ENCODE results near the gene TRMT2B. TPM values are rescaled to one million over a fixed set of nuclear protein-coding genes. Genes with fewer than 3 reads are reported as not detected.

Gene TRMT2B
- total RNA-seq, 3 donors from 2014 or later, result 21.9 to 29.4 (median 26.7) TPM

- H3K9me3 ChIP-seq, result no peaks in the 10 kb centered on the region
- TF ChIP-seq, protein P1, sequence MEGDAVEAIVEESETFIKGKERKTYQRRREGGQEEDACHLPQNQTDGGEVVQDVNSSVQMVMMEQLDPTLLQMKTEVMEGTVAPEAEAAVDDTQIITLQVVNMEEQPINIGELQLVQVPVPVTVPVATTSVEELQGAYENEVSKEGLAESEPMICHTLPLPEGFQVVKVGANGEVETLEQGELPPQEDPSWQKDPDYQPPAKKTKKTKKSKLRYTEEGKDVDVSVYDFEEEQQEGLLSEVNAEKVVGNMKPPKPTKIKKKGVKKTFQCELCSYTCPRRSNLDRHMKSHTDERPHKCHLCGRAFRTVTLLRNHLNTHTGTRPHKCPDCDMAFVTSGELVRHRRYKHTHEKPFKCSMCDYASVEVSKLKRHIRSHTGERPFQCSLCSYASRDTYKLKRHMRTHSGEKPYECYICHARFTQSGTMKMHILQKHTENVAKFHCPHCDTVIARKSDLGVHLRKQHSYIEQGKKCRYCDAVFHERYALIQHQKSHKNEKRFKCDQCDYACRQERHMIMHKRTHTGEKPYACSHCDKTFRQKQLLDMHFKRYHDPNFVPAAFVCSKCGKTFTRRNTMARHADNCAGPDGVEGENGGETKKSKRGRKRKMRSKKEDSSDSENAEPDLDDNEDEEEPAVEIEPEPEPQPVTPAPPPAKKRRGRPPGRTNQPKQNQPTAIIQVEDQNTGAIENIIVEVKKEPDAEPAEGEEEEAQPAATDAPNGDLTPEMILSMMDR (IDR thresholded peaks at IDR 0.05), result no peak
- DNase-seq, result no peak
- intact Hi-C loops (cut with DNase I, micrococcal nuclease), result no loop called here
- H3K36me3 ChIP-seq (ENCODE audit: low read depth), result no peaks in the 10 kb centered on the region
- no peak for ATAC-seq
- no peaks in the 10 kb centered on the region for H3K4me1 ChIP-seq (ENCODE audit: low read depth)
- H3K4me3 ChIP-seq, result no peak overlapping the region
Observed at GRCh38 chrX:101080326-101081124, 28.6 kb upstream of the TRMT2B start.

DNA sequence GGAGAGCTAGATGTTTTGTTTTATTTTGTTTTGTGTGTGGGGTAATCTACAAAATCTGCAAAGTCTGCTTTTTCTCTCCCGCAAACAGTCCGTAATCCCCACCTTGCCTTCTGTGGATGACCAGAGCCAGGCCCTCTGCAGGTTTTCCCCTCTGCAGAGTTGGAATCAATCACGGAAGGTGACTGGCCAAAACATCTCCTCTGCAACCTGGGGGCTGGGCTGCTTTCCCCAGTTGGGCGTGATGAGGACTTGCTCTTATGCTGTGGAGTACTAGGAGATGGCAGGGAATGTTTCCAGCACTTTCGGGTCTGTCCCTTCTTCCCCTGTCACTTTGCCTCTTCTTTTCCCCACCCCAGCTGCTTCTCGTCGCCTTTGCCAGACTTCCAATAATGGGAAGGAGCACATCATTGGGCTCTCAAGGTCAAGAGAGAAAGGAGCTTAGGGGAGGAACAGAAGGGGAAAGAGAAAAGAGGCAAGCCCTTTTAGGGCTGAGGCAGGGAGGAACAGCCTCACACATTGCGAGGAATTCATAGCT, 27.9 kb upstream of the TRMT2B start:
- peak; percentile 18 for ATAC-seq
- TF ChIP-seq, protein P1 (IDR thresholded peaks at IDR 0.05), result no peak
- H3K4me1 ChIP-seq (ENCODE audit: low read depth), result no peaks in the 10 kb centered on the region
- no peaks in the 10 kb centered on the region for H3K36me3 ChIP-seq (ENCODE audit: low read depth)
- no peaks in the 10 kb centered on the region for H3K9me3 ChIP-seq
- H3K4me3 ChIP-seq, result no peak overlapping the region
- no peak for DNase-seq
- intact Hi-C loops (cut with DNase I, micrococcal nuclease), result no loop called here

- DNase-seq, result peak in 2 of 3 donors; percentile 16 to 25
- H3K4me1 ChIP-seq (ENCODE audit: low read depth), result no peaks in the 10 kb centered on the region
- peak; percentile 79 for ATAC-seq
- no peaks in the 10 kb centered on the region for H3K9me3 ChIP-seq
- TF ChIP-seq, protein P1 (IDR thresholded peaks at IDR 0.05), result no peak
- intact Hi-C loops (cut with DNase I, micrococcal nuclease), result no loop called here
- H3K4me3 ChIP-seq, result no peak within 1 kb of the TSS
- no peaks in the 10 kb centered on the region for H3K36me3 ChIP-seq (ENCODE audit: low read depth)
Observed at GRCh38 chrX:101078716-101079598, 27.0 kb upstream of the TRMT2B start, which contains the start of gene TMEM35A. Gene TMEM35A, plus strand, starts transcription at chrX:101078879. Its CDS starts 124 bp downstream, at chrX:101079003.

- TF ChIP-seq, protein P1 (IDR thresholded peaks at IDR 0.05), result no peak
- Histone ChIP-seq H3K4me3 (no peak overlapping the region), H3K36me3 (ENCODE audit: low read depth) (no peaks in the 10 kb centered on the region), H3K4me1 (ENCODE audit: low read depth) (no peaks in the 10 kb centered on the region), H3K9me3 (no peaks in the 10 kb centered on the region)
- intact Hi-C loops (cut with DNase I, micrococcal nuclease), result no loop called here
- ATAC-seq (no peak), DNase-seq (no peak)
Observed at GRCh38 chrX:101071582-101071981, 19.7 kb upstream of the TRMT2B start.

DNA sequence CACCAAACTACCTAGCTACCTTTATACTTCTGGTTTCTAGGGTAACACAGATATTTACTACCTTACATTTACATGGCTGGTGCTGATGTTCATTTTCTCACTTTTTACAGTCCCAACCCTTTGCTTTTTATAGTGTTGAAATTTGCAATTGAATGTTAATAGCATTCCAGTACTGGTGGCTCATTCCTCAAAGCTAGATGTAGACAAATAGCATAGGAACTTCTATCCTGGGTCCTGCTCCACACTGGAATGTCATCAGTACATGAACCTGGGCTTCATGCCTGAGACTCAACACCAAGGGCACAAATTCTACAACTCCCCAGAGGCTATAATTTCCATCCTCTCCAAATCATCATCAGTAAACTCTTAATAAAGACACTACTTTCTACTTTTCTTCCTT, 10.3 kb upstream of the TRMT2B start:
- ATAC-seq, result no peak
- intact Hi-C loops (cut with DNase I, micrococcal nuclease), result no loop called here

More for the DNA sequence above, 10.3 kb upstream of the TRMT2B start:
- no peaks in the 10 kb centered on the region for H3K9me3 ChIP-seq
- H3K4me1 ChIP-seq (ENCODE audit: low read depth), result no peaks in the 10 kb centered on the region
- H3K36me3 ChIP-seq (ENCODE audit: low read depth), result no peaks in the 10 kb centered on the region
- no peak for DNase-seq
- TF ChIP-seq, protein P1 (IDR thresholded peaks at IDR 0.05), result no peak
- no peak overlapping the region for H3K4me3 ChIP-seq
